GM21360 (cell line): ENCODE data around the gene LRRK1.

Experiments
- ATAC-seq: cut with Tn5 transposase; IDR thresholded peaks from one replicate; pipeline ENCODE4 v1.9.1; 2021; ENCODE audit warnings: mild to moderate bottlenecking, moderate library complexity; ENCODE audit not compliant: unreplicated experiment

Gene LRRK1

GRCh38 chr15:100918690-100919480, at the start of gene LRRK1:
Gene LRRK1 (plus strand): TSS chr15:100919357. CDS start chr15:100924633, 5,276 bp downstream.
- no peak for ATAC-seq

GRCh38 chr15:100873029-100873677, 46.0 kb upstream of the LRRK1 start:
- no peak for ATAC-seq

- ATAC-seq, result no peak
Observed at GRCh38 chr15:100875495-100875894, 43.7 kb upstream of the LRRK1 start.

- ATAC-seq, result no peak
Observed at GRCh38 chr15:100875976-100876375, 43.2 kb upstream of the LRRK1 start.

- ATAC-seq, result no peak
Observed at GRCh38 chr15:100877551-100877950, 41.6 kb upstream of the LRRK1 start.

- ATAC-seq, result no peak
Observed at GRCh38 chr15:100878130-100878529, 41.0 kb upstream of the LRRK1 start.

GRCh38 chr15:100878648-100879047, 40.5 kb upstream of the LRRK1 start:
- no peak for ATAC-seq

GRCh38 chr15:100879061-100879463, 40.1 kb upstream of the LRRK1 start:
- peak; percentile 37 for ATAC-seq

- peak; percentile 45 for ATAC-seq
Observed at GRCh38 chr15:100879464-100880138, 39.6 kb upstream of the LRRK1 start, which contains the start of gene ALDH1A3. Gene ALDH1A3 (plus strand): TSS chr15:100879831. CDS start chr15:100879908, 77 bp downstream.

GRCh38 chr15:100880139-100880896, 38.8 kb upstream of the LRRK1 start:
- ATAC-seq, result no peak

GRCh38 chr15:100880897-100881242, 38.3 kb upstream of the LRRK1 start:
- no peak for ATAC-seq

GRCh38 chr15:100881573-100882336, 37.4 kb upstream of the LRRK1 start:
- ATAC-seq, result no peak

GRCh38 chr15:100885116-100885515, 34.0 kb upstream of the LRRK1 start:
- no peak for ATAC-seq

- ATAC-seq, result no peak
Observed at GRCh38 chr15:100885811-100886210, 33.3 kb upstream of the LRRK1 start.

GRCh38 chr15:100887211-100887913, 31.8 kb upstream of the LRRK1 start:
- no peak for ATAC-seq

GRCh38 chr15:100889385-100890050, 29.6 kb upstream of the LRRK1 start:
- no peak for ATAC-seq

GRCh38 chr15:100890051-100890720, 29.0 kb upstream of the LRRK1 start:
- ATAC-seq, result no peak

- ATAC-seq, result no peak
Observed at GRCh38 chr15:100890850-100891249, 28.3 kb upstream of the LRRK1 start.
